ENCODE results near the gene PTPRA.

DNA sequence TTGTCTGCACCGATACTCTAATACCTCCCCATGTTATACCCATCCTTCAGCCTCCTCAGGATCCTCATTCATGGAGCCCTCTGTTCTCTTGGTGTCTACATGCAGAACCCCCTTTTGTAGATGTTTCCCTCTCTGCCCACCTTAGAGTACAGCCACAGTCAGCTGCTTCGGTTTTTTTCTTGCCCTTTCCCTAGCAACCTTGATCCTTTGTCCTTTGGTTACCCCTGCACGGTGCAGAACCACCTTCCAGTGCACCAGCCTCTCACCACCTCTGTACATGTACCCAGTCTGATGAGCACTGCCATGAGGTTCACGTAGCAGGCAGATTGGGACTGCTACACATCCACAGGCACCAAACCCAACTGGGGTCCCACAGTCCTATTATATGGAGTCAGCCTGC lies 25.5 kb upstream of the PTPRA start:
- no peak for TF ChIP-seq POLR2A (IDR thresholded peaks at IDR 0.05)
- TF ChIP-seq, protein P1, sequence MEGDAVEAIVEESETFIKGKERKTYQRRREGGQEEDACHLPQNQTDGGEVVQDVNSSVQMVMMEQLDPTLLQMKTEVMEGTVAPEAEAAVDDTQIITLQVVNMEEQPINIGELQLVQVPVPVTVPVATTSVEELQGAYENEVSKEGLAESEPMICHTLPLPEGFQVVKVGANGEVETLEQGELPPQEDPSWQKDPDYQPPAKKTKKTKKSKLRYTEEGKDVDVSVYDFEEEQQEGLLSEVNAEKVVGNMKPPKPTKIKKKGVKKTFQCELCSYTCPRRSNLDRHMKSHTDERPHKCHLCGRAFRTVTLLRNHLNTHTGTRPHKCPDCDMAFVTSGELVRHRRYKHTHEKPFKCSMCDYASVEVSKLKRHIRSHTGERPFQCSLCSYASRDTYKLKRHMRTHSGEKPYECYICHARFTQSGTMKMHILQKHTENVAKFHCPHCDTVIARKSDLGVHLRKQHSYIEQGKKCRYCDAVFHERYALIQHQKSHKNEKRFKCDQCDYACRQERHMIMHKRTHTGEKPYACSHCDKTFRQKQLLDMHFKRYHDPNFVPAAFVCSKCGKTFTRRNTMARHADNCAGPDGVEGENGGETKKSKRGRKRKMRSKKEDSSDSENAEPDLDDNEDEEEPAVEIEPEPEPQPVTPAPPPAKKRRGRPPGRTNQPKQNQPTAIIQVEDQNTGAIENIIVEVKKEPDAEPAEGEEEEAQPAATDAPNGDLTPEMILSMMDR (IDR thresholded peaks at IDR 0.05): no peak

Measured in right lobe of liver (tissue), 4 donors.